SK-N-SH treated with all-trans-retinoic acid at 6 μM for 48 hours (cell line): Measurements from ENCODE around the gene UTP14A.

Experiments used
- ATAC-seq: fragments of 200-7000 bp; cut with Tn5 transposase; 3 replicates; pipeline ENCODE4 v1.9.1; 2020; ENCODE audit warnings: mild to moderate bottlenecking, moderate library complexity
- ARNTL ChIP-seq: fragments of 450-650 bp; formaldehyde crosslinking; IDR thresholded peaks from 2 replicates; pipeline ENCODE4 v1.5.0; 2020; ENCODE audit warnings: low read depth, mild to moderate bottlenecking, moderate library complexity, borderline replicate concordance
- BACH2 ChIP-seq: fragments of 250-450 bp; sonication (Bioruptor Pico); IDR thresholded peaks from 2 replicates; pipeline ENCODE4 v1.9.0; 2021; ENCODE audit warnings: mild to moderate bottlenecking, borderline replicate concordance
- CSDC2 ChIP-seq: fragments of 250-450 bp; sonication (Bioruptor Pico); IDR thresholded peaks from 2 replicates; pipeline ENCODE4 v1.5.0; 2020; ENCODE audit warnings: mild to moderate bottlenecking, moderate library complexity
- ESRRG ChIP-seq: fragments of 250-450 bp; sonication (Bioruptor Pico); IDR thresholded peaks from 2 replicates; pipeline ENCODE4 v1.6.1; 2021; ENCODE audit warnings: mild to moderate bottlenecking
- GLIS3 ChIP-seq: fragments of 250-450 bp; sonication (Bioruptor Pico); IDR thresholded peaks from 2 replicates; pipeline ENCODE4 v1.5.0; 2020; ENCODE audit warnings: mild to moderate bottlenecking, moderate library complexity
- ISL1 ChIP-seq: fragments of 250-450 bp; sonication (Bioruptor Pico); IDR thresholded peaks from 2 replicates; pipeline ENCODE4 v2.1.2; 2022; ENCODE audit warnings: mild to moderate bottlenecking, moderate library complexity
- OSR1 ChIP-seq: fragments of 250-450 bp; sonication (Bioruptor Pico); IDR thresholded peaks from 2 replicates; pipeline ENCODE4 v1.8.0; 2022; ENCODE audit warnings: moderate library complexity, mild to moderate bottlenecking, inconsistent platforms
- PPARA ChIP-seq: fragments of 250-450 bp; sonication (Bioruptor Pico); IDR thresholded peaks from 2 replicates; pipeline ENCODE4 v1.5.0; 2020; ENCODE audit warnings: mild to moderate bottlenecking, borderline replicate concordance
- RARB ChIP-seq: fragments of 250-450 bp; sonication (Bioruptor Pico); IDR thresholded peaks from 2 replicates; pipeline ENCODE4 v1.8.0; 2021; ENCODE audit warnings: mild to moderate bottlenecking, moderate library complexity
- SNAI2 ChIP-seq: fragments of 250-450 bp; sonication (Bioruptor Pico); IDR thresholded peaks from 2 replicates; pipeline ENCODE4 v1.5.0; 2020; ENCODE audit warnings: mild to moderate bottlenecking, moderate library complexity
- TCF4 ChIP-seq: fragments of 250-450 bp; sonication (Bioruptor Pico); IDR thresholded peaks from 2 replicates; pipeline ENCODE4 v1.8.0; 2021; ENCODE audit warnings: mild to moderate bottlenecking, moderate library complexity, borderline replicate concordance
- TOX ChIP-seq: fragments of 250-450 bp; sonication (Bioruptor Pico); IDR thresholded peaks from 2 replicates; pipeline ENCODE4 v1.8.0; 2021; ENCODE audit warnings: mild to moderate bottlenecking, moderate library complexity, borderline replicate concordance
- ZC3H10 ChIP-seq: fragments of 250-450 bp; sonication (Bioruptor Pico); IDR thresholded peaks from 2 replicates; pipeline ENCODE4 v1.5.1; 2021; ENCODE audit warnings: mild to moderate bottlenecking, moderate library complexity
- ZFP3 ChIP-seq: fragments of 250-450 bp; sonication (Bioruptor Pico); IDR thresholded peaks from 2 replicates; pipeline ENCODE4 v1.5.0; 2020; ENCODE audit warnings: mild to moderate bottlenecking, moderate library complexity
- ZFP30 ChIP-seq: fragments of 450-650 bp; formaldehyde crosslinking; IDR thresholded peaks from 2 replicates; pipeline ENCODE4 v1.5.0; 2022; ENCODE audit warnings: mild to moderate bottlenecking, moderate library complexity
- ZNF565 ChIP-seq: fragments of 450-650 bp; formaldehyde crosslinking; conservative IDR thresholded peaks from 2 replicates; pipeline ENCODE4 v1.5.0; 2020; ENCODE audit warnings: low read depth, mild to moderate bottlenecking, moderate library complexity
- ZNF70 ChIP-seq: fragments of 450-650 bp; formaldehyde crosslinking; IDR thresholded peaks from 2 replicates; pipeline ENCODE4 v1.5.0; 2020; ENCODE audit warnings: mild to moderate bottlenecking, moderate library complexity
- ZNF8 ChIP-seq: fragments of 450-650 bp; formaldehyde crosslinking; IDR thresholded peaks from 2 replicates; pipeline ENCODE4 v1.5.0; 2020; ENCODE audit warnings: mild to moderate bottlenecking, moderate library complexity
- TF ChIP-seq, protein P1 (sequence below): fragments of 250-450 bp; sonication (Bioruptor Pico); IDR thresholded peaks from 2 replicates; pipeline ENCODE4 v1.5.1; 2020; ENCODE audit warnings: low read depth, mild to moderate bottlenecking, moderate library complexity
- TF ChIP-seq, protein P2 (sequence below): fragments of 250-450 bp; sonication (Bioruptor Pico); IDR thresholded peaks from 2 replicates; pipeline ENCODE4 v1.5.1; 2021; ENCODE audit warnings: mild to moderate bottlenecking, moderate library complexity
- TF ChIP-seq, protein P3 (sequence below): fragments of 250-450 bp; sonication (Bioruptor Pico); IDR thresholded peaks from 2 replicates; pipeline ENCODE4 v1.5.0; 2020; ENCODE audit warnings: mild to moderate bottlenecking, moderate library complexity
- TF ChIP-seq, protein P4 (sequence below): fragments of 250-450 bp; sonication (Bioruptor Pico); IDR thresholded peaks from 2 replicates; pipeline ENCODE4 v1.8.0; 2020; ENCODE audit warnings: mild to moderate bottlenecking, moderate library complexity, borderline replicate concordance
- TF ChIP-seq, protein P5 (sequence below): fragments of 250-450 bp; sonication (Bioruptor Pico); IDR thresholded peaks from 2 replicates; pipeline ENCODE4 v1.8.0; 2021; ENCODE audit warnings: low read depth, mild to moderate bottlenecking, moderate library complexity, borderline replicate concordance

Gene UTP14A

DNA sequence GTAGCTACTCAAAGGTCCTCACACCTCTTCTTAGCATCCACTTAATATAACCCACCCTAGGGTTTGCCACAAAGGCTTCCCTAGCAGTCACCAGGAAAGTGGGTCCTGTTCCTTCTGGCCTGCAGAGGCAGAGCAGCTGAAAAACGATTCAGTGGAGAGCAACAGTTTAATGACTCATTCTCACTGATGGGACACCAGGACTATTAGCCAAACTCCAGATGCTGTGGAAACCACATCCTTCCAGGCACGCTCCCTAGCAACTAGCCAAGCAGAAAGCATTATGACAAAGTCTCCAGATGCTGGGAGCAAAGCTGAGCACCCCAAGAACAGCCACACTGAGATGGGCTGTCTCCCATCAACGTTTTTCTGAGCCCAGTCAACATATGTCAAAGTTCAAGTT is 30.3 kb upstream of the UTP14A start:
- TF ChIP-seq CSDC2 (CRISPR knock-in tag) (no peak), OSR1 (CRISPR knock-in tag) (no peak), ISL1 (CRISPR knock-in tag) (no peak), ARNTL (CRISPR knock-in tag) (no peak), RARB (CRISPR knock-in tag) (no peak)
- peak; percentile 51 for ATAC-seq

DNA sequence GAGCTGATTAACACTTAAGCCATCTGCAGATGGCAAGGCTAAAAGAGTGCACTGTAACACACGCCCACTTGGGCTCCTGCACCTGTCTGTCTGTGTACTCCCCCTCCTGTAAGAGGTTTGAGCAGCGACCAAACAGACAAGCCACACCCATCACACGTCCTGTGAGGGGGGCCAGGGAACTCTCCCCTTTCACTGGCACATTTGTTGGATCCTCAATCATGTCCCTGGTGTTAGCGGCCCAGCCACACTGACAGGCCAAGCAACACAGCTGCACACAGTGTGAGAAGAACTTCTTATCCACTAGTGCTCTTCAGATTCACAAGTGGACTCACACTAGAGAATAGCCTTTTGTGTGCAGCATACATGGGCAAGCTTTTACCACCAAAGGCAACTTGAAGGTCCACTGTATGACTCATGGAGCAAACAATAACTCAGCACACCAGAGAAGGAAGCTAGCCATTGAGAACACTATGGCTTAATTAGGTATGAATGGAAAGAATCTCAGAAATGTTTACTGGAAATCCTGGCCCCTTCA is 29.1 kb upstream of the UTP14A start:
- ATAC-seq = peak; percentile 65
- TF ChIP-seq TCF4 = no peak
- TF ChIP-seq, protein P1, sequence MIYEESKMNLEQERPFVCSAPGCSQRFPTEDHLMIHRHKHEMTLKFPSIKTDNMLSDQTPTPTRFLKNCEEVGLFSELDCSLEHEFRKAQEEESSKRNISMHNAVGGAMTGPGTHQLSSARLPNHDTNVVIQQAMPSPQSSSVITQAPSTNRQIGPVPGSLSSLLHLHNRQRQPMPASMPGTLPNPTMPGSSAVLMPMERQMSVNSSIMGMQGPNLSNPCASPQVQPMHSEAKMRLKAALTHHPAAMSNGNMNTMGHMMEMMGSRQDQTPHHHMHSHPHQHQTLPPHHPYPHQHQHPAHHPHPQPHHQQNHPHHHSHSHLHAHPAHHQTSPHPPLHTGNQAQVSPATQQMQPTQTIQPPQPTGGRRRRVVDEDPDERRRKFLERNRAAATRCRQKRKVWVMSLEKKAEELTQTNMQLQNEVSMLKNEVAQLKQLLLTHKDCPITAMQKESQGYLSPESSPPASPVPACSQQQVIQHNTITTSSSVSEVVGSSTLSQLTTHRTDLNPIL (CRISPR knock-in tag) = no peak
- no peak for TF ChIP-seq ESRRG (CRISPR knock-in tag)
- TF ChIP-seq, protein P2, sequence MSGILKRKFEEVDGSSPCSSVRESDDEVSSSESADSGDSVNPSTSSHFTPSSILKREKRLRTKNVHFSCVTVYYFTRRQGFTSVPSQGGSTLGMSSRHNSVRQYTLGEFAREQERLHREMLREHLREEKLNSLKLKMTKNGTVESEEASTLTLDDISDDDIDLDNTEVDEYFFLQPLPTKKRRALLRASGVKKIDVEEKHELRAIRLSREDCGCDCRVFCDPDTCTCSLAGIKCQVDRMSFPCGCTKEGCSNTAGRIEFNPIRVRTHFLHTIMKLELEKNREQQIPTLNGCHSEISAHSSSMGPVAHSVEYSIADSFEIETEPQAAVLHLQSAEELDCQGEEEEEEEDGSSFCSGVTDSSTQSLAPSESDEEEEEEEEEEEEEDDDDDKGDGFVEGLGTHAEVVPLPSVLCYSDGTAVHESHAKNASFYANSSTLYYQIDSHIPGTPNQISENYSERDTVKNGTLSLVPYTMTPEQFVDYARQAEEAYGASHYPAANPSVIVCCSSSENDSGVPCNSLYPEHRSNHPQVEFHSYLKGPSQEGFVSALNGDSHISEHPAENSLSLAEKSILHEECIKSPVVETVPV = no peak
- TF ChIP-seq, protein P3, sequence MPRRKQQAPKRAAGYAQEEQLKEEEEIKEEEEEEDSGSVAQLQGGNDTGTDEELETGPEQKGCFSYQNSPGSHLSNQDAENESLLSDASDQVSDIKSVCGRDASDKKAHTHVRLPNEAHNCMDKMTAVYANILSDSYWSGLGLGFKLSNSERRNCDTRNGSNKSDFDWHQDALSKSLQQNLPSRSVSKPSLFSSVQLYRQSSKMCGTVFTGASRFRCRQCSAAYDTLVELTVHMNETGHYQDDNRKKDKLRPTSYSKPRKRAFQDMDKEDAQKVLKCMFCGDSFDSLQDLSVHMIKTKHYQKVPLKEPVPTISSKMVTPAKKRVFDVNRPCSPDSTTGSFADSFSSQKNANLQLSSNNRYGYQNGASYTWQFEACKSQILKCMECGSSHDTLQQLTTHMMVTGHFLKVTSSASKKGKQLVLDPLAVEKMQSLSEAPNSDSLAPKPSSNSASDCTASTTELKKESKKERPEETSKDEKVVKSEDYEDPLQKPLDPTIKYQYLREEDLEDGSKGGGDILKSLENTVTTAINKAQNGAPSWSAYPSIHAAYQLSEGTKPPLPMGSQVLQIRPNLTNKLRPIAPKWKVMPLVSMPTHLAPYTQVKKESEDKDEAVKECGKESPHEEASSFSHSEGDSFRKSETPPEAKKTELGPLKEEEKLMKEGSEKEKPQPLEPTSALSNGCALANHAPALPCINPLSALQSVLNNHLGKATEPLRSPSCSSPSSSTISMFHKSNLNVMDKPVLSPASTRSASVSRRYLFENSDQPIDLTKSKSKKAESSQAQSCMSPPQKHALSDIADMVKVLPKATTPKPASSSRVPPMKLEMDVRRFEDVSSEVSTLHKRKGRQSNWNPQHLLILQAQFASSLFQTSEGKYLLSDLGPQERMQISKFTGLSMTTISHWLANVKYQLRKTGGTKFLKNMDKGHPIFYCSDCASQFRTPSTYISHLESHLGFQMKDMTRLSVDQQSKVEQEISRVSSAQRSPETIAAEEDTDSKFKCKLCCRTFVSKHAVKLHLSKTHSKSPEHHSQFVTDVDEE (CRISPR knock-in tag) = no peak
- no peak for TF ChIP-seq CSDC2 (CRISPR knock-in tag)
- TF ChIP-seq, protein P4, sequence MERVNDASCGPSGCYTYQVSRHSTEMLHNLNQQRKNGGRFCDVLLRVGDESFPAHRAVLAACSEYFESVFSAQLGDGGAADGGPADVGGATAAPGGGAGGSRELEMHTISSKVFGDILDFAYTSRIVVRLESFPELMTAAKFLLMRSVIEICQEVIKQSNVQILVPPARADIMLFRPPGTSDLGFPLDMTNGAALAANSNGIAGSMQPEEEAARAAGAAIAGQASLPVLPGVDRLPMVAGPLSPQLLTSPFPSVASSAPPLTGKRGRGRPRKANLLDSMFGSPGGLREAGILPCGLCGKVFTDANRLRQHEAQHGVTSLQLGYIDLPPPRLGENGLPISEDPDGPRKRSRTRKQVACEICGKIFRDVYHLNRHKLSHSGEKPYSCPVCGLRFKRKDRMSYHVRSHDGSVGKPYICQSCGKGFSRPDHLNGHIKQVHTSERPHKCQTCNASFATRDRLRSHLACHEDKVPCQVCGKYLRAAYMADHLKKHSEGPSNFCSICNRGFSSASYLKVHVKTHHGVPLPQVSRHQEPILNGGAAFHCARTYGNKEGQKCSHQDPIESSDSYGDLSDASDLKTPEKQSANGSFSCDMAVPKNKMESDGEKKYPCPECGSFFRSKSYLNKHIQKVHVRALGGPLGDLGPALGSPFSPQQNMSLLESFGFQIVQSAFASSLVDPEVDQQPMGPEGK (CRISPR knock-in tag) = no peak
- TF ChIP-seq TOX (CRISPR knock-in tag) = no peak
- TF ChIP-seq PPARA (CRISPR knock-in tag) = no peak
- no peak for TF ChIP-seq ZNF70 (CRISPR knock-in tag)
- no peak for TF ChIP-seq SNAI2
- TF ChIP-seq GLIS3 (CRISPR knock-in tag) = no peak
- no peak for TF ChIP-seq OSR1 (CRISPR knock-in tag)
- no peak for TF ChIP-seq ZC3H10 (CRISPR knock-in tag)
- no peak for TF ChIP-seq RARB (CRISPR knock-in tag)
- no peak for TF ChIP-seq ZNF8
- no peak for TF ChIP-seq ZFP3 (CRISPR knock-in tag)
- no peak for TF ChIP-seq ZFP30 (CRISPR knock-in tag)
- TF ChIP-seq ARNTL (CRISPR knock-in tag) = no peak
- no peak for TF ChIP-seq ISL1 (CRISPR knock-in tag)

DNA sequence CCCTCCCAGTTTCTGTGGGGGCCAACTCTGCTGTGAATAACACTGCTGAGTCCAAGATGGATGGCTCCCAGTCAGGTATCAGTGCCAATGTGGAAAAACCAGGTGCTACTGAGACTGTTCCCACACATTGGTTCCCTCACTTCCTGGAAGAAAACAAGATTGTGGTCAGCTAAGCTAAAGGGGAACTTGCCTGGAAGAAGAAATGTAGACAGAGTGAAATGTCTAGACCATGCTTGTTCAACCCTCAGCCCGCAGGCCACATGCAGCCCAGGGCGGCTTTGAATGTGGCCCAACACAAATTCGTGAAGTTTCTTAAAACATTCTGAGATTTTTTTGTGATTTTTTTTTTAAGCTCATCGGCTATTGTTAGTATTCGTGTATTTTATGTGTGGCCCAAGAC is 28.6 kb upstream of the UTP14A start:
- ATAC-seq = no peak
- TF ChIP-seq, protein P3 (CRISPR knock-in tag) = no peak
- TF ChIP-seq TOX (CRISPR knock-in tag) (no peak), ZNF8 (no peak), ARNTL (CRISPR knock-in tag) (no peak), OSR1 (CRISPR knock-in tag) (no peak), ESRRG (CRISPR knock-in tag) (no peak), ISL1 (CRISPR knock-in tag) (no peak), CSDC2 (CRISPR knock-in tag) (no peak), SNAI2 (no peak), ZNF565 (CRISPR knock-in tag) (no peak), RARB (CRISPR knock-in tag) (no peak), PPARA (CRISPR knock-in tag) (no peak), BACH2 (CRISPR knock-in tag) (no peak), ZFP3 (CRISPR knock-in tag) (no peak), GLIS3 (CRISPR knock-in tag) (no peak), TCF4 (no peak)
- TF ChIP-seq, protein P5, sequence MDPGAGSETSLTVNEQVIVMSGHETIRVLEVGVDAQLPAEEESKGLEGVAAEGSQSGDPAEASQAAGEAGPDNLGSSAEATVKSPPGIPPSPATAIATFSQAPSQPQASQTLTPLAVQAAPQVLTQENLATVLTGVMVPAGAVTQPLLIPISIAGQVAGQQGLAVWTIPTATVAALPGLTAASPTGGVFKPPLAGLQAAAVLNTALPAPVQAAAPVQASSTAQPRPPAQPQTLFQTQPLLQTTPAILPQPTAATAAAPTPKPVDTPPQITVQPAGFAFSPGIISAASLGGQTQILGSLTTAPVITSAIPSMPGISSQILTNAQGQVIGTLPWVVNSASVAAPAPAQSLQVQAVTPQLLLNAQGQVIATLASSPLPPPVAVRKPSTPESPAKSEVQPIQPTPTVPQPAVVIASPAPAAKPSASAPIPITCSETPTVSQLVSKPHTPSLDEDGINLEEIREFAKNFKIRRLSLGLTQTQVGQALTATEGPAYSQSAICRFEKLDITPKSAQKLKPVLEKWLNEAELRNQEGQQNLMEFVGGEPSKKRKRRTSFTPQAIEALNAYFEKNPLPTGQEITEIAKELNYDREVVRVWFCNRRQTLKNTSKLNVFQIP (CRISPR knock-in tag) = no peak
- TF ChIP-seq, protein P4 (CRISPR knock-in tag) = no peak
